ENCODE measurements around the gene GMPR2. TPM values are rescaled to one million over a fixed set of nuclear protein-coding genes. Genes with fewer than 3 reads are reported as not detected.

The GMPR2 gene
- total and polyA plus RNA-seq, 2 of the 13 experiments (the other 11 are each of a cell fraction or from before 2014, with no cell fraction given): 210 to 273 TPM

GRCh38 chr14:24234095-24235005 lies 1.6 kb downstream of the GMPR2 start (continued):
- TF ChIP-seq ESRRA (CRISPR knock-in tag; IDR thresholded peaks at IDR 0.05; ENCODE audit: low read depth): no peak
- TF ChIP-seq, protein P1, sequence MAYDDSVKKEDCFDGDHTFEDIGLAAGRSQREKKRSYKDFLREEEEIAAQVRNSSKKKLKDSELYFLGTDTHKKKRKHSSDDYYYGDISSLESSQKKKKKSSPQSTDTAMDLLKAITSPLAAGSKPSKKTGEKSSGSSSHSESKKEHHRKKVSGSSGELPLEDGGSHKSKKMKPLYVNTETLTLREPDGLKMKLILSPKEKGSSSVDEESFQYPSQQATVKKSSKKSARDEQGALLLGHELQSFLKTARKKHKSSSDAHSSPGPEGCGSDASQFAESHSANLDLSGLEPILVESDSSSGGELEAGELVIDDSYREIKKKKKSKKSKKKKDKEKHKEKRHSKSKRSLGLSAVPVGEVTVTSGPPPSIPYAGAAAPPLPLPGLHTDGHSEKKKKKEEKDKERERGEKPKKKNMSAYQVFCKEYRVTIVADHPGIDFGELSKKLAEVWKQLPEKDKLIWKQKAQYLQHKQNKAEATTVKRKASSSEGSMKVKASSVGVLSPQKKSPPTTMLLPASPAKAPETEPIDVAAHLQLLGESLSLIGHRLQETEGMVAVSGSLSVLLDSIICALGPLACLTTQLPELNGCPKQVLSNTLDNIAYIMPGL (CRISPR knock-in tag; IDR thresholded peaks at IDR 0.05; ENCODE audit: borderline replicate concordance in 1 of 2, low read depth in 1 of 2): peak in 1 of 2 experiments; percentile 24; a peak in 1 of 4 replicates
- TF ChIP-seq, protein P2, sequence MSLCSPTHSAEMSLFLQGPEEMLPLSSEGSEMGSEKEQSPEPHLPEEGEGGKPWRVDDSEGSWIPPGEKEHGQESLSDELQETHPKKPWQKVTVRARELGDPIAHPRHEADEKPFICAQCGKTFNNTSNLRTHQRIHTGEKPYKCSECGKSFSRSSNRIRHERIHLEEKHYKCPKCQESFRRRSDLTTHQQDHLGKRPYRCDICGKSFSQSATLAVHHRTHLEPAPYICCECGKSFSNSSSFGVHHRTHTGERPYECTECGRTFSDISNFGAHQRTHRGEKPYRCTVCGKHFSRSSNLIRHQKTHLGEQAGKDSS (CRISPR knock-in tag; IDR thresholded peaks at IDR 0.05; ENCODE audit: borderline replicate concordance, low read depth): 0 out of 2 replicates have a peak, but pooled peaks have one; percentile 39
- TF ChIP-seq ZNF24 (IDR thresholded peaks at IDR 0.05): no peak
- no peak for TF ChIP-seq LCORL (IDR thresholded peaks at IDR 0.05)
- 0 out of 2 replicates have a peak, but pooled peaks have one; percentile 16 for TF ChIP-seq LCORL (CRISPR knock-in tag; IDR thresholded peaks at IDR 0.05)
- no peak for TF ChIP-seq ZNF432 (CRISPR knock-in tag; IDR thresholded peaks at IDR 0.05; ENCODE audit: borderline replicate concordance)
- no peak for TF ChIP-seq CHD4 (IDR thresholded peaks at IDR 0.05; ENCODE audit: borderline replicate concordance, low read length)
- TF ChIP-seq KLF11 (CRISPR knock-in tag; IDR thresholded peaks at IDR 0.05): no peak
- TF ChIP-seq SSRP1 (CRISPR knock-in tag; IDR thresholded peaks at IDR 0.05): peak; percentile 69; the same call in 1 of the 2 replicates
- TF ChIP-seq ZNF878 (CRISPR knock-in tag; IDR thresholded peaks at IDR 0.05): no peak
- TF ChIP-seq ELF4 (CRISPR knock-in tag; IDR thresholded peaks at IDR 0.05; ENCODE audit: borderline replicate concordance): no peak
- TF ChIP-seq ZNF737 (CRISPR knock-in tag; IDR thresholded peaks at IDR 0.05; ENCODE audit: borderline replicate concordance): no peak
- TF ChIP-seq SAP130 (CRISPR knock-in tag; IDR thresholded peaks at IDR 0.05; ENCODE audit: low read depth): no peak; the same call in 1 of the 2 replicates
- TF ChIP-seq DNMT3B (CRISPR knock-in tag; conservative IDR thresholded peaks at IDR 0.05): 0 out of 2 replicates have a peak, but pooled peaks have one; percentile 7
- 0 out of 2 replicates have a peak, but pooled peaks have one; percentile 18 for TF ChIP-seq PAF1 (CRISPR knock-in tag; IDR thresholded peaks at IDR 0.05)
